ENCODE data around the gene TBCE.

TBCE gene

DNA sequence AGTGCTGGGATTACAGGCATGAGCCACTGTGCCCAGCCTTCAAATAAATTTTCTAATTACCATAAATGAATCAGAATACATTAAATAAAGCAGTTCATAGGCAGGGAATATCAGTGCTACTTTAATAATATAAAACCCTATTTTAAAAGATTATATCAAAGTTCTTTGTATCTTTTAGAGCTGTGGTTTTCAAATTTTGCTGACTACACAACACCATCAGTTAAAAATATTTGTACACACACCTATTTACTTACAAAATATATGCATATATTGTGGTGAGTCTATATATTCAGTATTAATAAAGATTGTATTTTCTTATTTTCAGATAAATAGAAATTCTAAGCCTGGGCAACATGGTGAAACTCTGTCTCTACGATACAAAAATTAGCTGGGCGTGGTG lies 118.3 kb downstream of the TBCE start:
- no peak overlapping the region for H3K9ac ChIP-seq (ENCODE audit: insufficient read length)
- TF ChIP-seq POLR2AphosphoS5 (IDR thresholded peaks at IDR 0.05; ENCODE audit: borderline replicate concordance, low read depth, low read length) (no peak), EZH2 (IDR thresholded peaks at IDR 0.05) (no peak), FOXP2 (optimal IDR thresholded peaks at IDR 0.05; ENCODE audit: control extremely low read depth, extremely low read length, insufficient read depth) (no peak)
- H3K9me3 ChIP-seq (ENCODE audit: low read depth, low read length) = no peaks in the 10 kb centered on the region; the same call in 1 of the 2 replicates
- H3K36me3 ChIP-seq (ENCODE audit: insufficient read depth, low read length) = peaks cover 43% of the 10 kb centered on the region
- no peak overlapping the region for H3K4me3 ChIP-seq
- no peak overlapping the region for H3K27ac ChIP-seq
- DNase-seq (ENCODE audit: low read depth, low spot score) = no peak

DNA sequence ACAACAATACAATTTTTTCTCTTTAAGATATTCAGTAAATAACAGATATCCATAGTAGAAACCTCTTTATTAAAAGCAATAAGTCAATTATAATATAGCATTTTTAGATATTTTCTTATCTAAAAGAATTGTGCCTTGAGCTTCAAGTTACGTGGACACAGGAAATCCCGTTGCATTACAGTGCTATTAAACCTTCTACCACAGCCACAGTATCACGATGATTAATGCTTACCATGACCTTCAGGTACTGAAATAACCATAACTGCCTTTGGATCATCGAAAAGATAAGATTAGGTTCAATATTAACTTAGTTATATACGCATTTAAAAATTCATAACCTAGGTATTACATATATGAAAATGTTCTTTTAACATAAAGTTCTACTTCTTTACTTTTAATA lies 119.1 kb downstream of the TBCE start:
- H3K27ac ChIP-seq = no peak overlapping the region
- DNase-seq (ENCODE audit: low read depth, low spot score) = no peak
- TF ChIP-seq FOXP2 (optimal IDR thresholded peaks at IDR 0.05; ENCODE audit: control extremely low read depth, extremely low read length, insufficient read depth) = no peak
- TF ChIP-seq POLR2AphosphoS5 (IDR thresholded peaks at IDR 0.05; ENCODE audit: borderline replicate concordance, low read depth, low read length) = no peak
- TF ChIP-seq EZH2 (IDR thresholded peaks at IDR 0.05) = no peak
- no peaks in the 10 kb centered on the region; the same call in 1 of the 2 replicates for H3K9me3 ChIP-seq (ENCODE audit: low read depth, low read length)
- no peak overlapping the region for H3K9ac ChIP-seq (ENCODE audit: insufficient read length)
- peaks cover 44% of the 10 kb centered on the region for H3K36me3 ChIP-seq (ENCODE audit: insufficient read depth, low read length)
- H3K4me3 ChIP-seq = no peak overlapping the region

DNA sequence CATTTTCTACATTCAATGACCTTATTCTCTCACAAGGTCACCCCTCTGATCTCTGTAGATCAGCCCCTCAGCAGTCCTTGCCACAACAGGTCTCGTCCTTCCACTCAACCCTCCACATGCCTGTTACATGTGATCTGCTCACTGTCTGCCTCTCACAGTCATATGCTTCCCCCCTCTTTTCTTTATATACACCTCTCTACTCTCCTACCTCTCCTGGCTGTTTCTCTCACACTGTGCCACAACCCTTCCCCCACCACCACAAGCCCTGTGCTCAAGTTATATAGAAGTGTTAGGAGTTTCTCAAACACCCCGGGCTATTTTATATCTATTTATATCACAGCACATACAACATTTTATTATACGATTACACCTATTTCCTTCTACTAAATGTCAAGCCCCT lies 124.4 kb downstream of the TBCE start:
- H3K9me3 ChIP-seq (ENCODE audit: low read depth, low read length) = no peaks in the 10 kb centered on the region
- no peak overlapping the region for H3K9ac ChIP-seq (ENCODE audit: insufficient read length)
- H3K27ac ChIP-seq = no peak overlapping the region
- no peak for TF ChIP-seq EZH2 (IDR thresholded peaks at IDR 0.05)
- TF ChIP-seq FOXP2 (optimal IDR thresholded peaks at IDR 0.05; ENCODE audit: control extremely low read depth, extremely low read length, insufficient read depth) = no peak
- no peak for TF ChIP-seq POLR2AphosphoS5 (IDR thresholded peaks at IDR 0.05; ENCODE audit: borderline replicate concordance, low read depth, low read length)
- no peak overlapping the region for H3K4me3 ChIP-seq
- peaks cover 54% of the 10 kb centered on the region for H3K36me3 ChIP-seq (ENCODE audit: insufficient read depth, low read length)
- DNase-seq (ENCODE audit: low read depth, low spot score) = no peak

DNA sequence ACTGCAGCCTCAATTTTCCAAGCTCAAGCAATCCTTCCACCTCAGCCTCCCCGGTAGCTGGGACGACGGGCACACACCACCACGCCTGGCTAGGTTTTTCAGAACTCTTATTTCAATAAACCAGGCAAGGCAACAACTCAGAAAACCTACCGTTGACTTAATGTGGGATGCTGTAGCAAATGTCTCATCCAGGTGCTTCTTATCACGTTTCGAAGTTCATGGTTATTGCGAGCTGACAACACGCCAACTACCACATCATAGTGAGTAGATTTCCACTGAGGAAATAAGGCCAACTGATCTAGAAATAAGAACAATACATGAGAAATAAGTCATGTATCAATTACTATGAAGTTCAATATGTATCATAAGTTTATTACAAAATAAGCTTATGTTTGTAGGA lies 127.3 kb downstream of the TBCE start:
- H3K9me3 ChIP-seq (ENCODE audit: low read depth, low read length) = no peaks in the 10 kb centered on the region
- DNase-seq (ENCODE audit: low read depth, low spot score) = no peak
- TF ChIP-seq FOXP2 (optimal IDR thresholded peaks at IDR 0.05; ENCODE audit: control extremely low read depth, extremely low read length, insufficient read depth) (no peak), EZH2 (IDR thresholded peaks at IDR 0.05) (no peak), POLR2AphosphoS5 (IDR thresholded peaks at IDR 0.05; ENCODE audit: borderline replicate concordance, low read depth, low read length) (no peak)
- no peak overlapping the region for H3K27ac ChIP-seq
- H3K4me3 ChIP-seq = no peak overlapping the region
- H3K9ac ChIP-seq (ENCODE audit: insufficient read length) = no peak overlapping the region
- peaks cover 44% of the 10 kb centered on the region for H3K36me3 ChIP-seq (ENCODE audit: insufficient read depth, low read length)

DNA sequence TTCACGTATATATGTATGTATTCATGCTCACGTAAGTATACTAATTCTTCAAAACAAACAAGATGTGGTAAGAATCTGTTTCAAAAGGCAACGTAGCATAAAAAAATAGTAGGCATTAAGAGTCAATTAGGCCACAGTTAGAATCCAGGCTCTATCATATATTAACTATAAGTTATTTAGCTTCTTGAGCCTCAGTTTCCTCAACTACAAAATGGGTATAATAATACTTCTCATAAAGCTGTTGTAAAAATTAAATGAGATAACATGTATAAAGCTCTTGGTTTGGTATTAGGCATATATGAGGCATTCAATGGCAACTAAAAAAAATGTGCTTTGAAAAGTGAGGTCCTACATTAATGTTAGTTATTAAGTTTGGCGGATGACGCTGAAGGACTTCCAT lies 127.8 kb downstream of the TBCE start:
- peaks cover 44% of the 10 kb centered on the region for H3K36me3 ChIP-seq (ENCODE audit: insufficient read depth, low read length)
- no peak for TF ChIP-seq FOXP2 (optimal IDR thresholded peaks at IDR 0.05; ENCODE audit: control extremely low read depth, extremely low read length, insufficient read depth)
- TF ChIP-seq EZH2 (IDR thresholded peaks at IDR 0.05) = no peak
- no peak for TF ChIP-seq POLR2AphosphoS5 (IDR thresholded peaks at IDR 0.05; ENCODE audit: borderline replicate concordance, low read depth, low read length)
- no peak overlapping the region for H3K9ac ChIP-seq (ENCODE audit: insufficient read length)
- H3K4me3 ChIP-seq = no peak overlapping the region
- no peak for DNase-seq (ENCODE audit: low read depth, low spot score)
- no peak overlapping the region for H3K27ac ChIP-seq
- no peaks in the 10 kb centered on the region for H3K9me3 ChIP-seq (ENCODE audit: low read depth, low read length)

DNA sequence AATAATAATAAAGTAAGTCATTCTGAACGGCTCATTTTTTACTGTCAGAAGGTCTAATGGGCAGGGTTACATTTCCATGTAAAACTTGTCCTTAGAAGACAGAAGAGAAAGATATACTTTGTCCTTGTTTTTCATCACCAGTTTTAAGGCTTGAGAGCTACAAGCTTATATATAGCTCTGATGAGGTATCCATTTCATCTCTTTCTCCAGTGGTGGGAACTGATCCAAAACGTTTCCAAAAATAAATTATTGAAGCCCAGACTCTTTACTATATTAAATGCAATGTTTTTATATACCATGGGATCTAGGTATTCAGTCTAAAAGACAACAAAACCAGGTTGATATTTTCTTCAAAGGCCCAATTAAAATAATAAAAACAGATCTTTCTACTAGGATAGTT lies 128.3 kb downstream of the TBCE start:
- DNase-seq (ENCODE audit: low read depth, low spot score) = no peak
- Histone ChIP-seq H3K27ac (no peak overlapping the region), H3K36me3 (ENCODE audit: insufficient read depth, low read length) (peaks cover 44% of the 10 kb centered on the region), H3K9me3 (ENCODE audit: low read depth, low read length) (no peaks in the 10 kb centered on the region), H3K4me3 (no peak overlapping the region), H3K9ac (ENCODE audit: insufficient read length) (no peak overlapping the region)
- no peak for TF ChIP-seq FOXP2 (optimal IDR thresholded peaks at IDR 0.05; ENCODE audit: control extremely low read depth, extremely low read length, insufficient read depth)
- no peak for TF ChIP-seq EZH2 (IDR thresholded peaks at IDR 0.05)
- TF ChIP-seq POLR2AphosphoS5 (IDR thresholded peaks at IDR 0.05; ENCODE audit: borderline replicate concordance, low read depth, low read length) = no peak

DNA sequence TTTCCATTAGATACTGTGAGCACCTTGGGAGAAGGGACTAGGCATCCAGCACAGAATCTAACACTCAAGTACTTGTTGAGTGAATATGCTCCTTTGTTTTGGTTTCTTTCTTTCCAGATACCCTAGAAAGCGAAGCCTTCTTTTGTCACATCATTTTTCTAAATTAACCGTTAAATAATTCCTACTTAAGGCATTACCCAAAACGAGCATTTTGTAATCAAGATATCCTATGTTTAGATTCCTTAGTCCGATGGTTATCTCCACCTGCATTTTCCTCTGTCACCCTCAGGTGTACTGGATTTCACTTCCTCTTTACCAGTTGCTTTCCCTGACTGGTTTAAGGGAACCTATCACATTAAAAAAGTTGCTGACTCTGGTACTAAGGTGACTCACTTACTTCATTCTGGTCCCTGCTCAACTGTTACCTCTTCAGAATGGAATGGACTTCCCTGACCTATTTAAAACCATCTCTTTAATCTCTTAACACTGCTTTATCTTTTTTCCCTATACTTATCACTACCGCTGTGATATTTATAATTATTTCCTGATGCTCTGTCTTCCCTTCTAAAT lies 133.8 kb downstream of the TBCE start:
- no peak overlapping the region for H3K9ac ChIP-seq (ENCODE audit: insufficient read length)
- H3K27ac ChIP-seq = no peak overlapping the region
- no peak for TF ChIP-seq POLR2AphosphoS5 (IDR thresholded peaks at IDR 0.05; ENCODE audit: borderline replicate concordance, low read depth, low read length)
- TF ChIP-seq FOXP2 (optimal IDR thresholded peaks at IDR 0.05; ENCODE audit: control extremely low read depth, extremely low read length, insufficient read depth) = no peak
- TF ChIP-seq EZH2 (IDR thresholded peaks at IDR 0.05) = no peak
- H3K4me3 ChIP-seq = no peak overlapping the region
- no peak for DNase-seq (ENCODE audit: low read depth, low spot score)
- H3K9me3 ChIP-seq (ENCODE audit: low read depth, low read length) = no peaks in the 10 kb centered on the region
- no peaks in the 10 kb centered on the region for H3K36me3 ChIP-seq (ENCODE audit: insufficient read depth, low read length)
